ENCODE measurements around the gene EXOC7.

DNA sequence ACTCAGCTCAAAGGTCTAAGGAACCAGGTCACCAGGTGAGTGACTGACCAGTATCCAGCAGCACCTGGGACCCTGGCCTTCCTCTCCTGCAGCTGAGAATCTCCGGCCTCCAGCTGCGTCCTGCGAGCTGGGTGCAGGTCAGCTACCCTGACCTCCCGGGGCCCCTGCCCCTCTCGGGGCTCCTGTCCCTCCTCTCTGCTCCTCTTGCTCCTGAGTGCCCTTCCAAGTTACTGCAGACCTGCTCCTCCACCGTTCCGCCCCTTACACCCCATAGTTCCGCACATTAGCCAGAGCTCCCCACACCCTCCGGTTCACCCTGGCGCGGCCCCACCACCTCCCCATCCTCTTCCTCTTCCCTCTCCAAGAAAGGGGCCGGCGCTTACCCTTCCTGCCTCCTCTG, 26.9 kb upstream of the EXOC7 start:
- no peak for TF ChIP-seq CTCF (conservative IDR thresholded peaks at IDR 0.05; ENCODE audit: low read depth, low read length)
- TF ChIP-seq EZH2 (IDR thresholded peaks at IDR 0.05; ENCODE audit: borderline replicate concordance, low read depth, low read length, poor library complexity, severe bottlenecking), result no peak

Measured in A673 (cell line).